Endothelial cell of umbilical vein (primary cell): ENCODE measurements around the gene MYRIP.

ENCODE experiments used
- CTCF ChIP-seq, 2 donors: IDR thresholded peaks; 1 replicate in 1 of 2; 2 replicates in 1 of 2; pipeline ENCODE4 v1.5.1; 2011; ENCODE audit warnings: low read length in 2 of 2, mild to moderate bottlenecking in 2 of 2, moderate library complexity in 2 of 2, control low read depth in 1 of 2, inconsistent platforms in 1 of 2, low read depth in 1 of 2; ENCODE audit not compliant: insufficient read depth in 1 of 2; ENCODE audit errors: extremely low read depth in 1 of 2
- EZH2 ChIP-seq: IDR thresholded peaks from 2 replicates; pipeline ENCODE4 v1.6.1; 2012; ENCODE audit warnings: borderline replicate concordance, low read depth, mild to moderate bottlenecking, moderate library complexity, low read length, inconsistent platforms; ENCODE audit not compliant: severe bottlenecking
- FOS ChIP-seq: IDR thresholded peaks from 2 replicates; pipeline ENCODE4 v1.6.1; 2011; ENCODE audit warnings: mild to moderate bottlenecking, low read length, moderate library complexity, borderline replicate concordance; ENCODE audit not compliant: insufficient read depth
- GATA2 ChIP-seq: IDR thresholded peaks from 2 replicates; pipeline ENCODE4 v1.7.0; 2011; ENCODE audit warnings: low read depth, mild to moderate bottlenecking, moderate library complexity, mixed read lengths, low read length; ENCODE audit not compliant: insufficient read length, insufficient read depth
- MAX ChIP-seq: IDR thresholded peaks from 2 replicates; pipeline ENCODE4 v1.6.1; 2011; ENCODE audit not compliant: insufficient read depth, insufficient read length
- MYC ChIP-seq: IDR thresholded peaks from one replicate; pipeline ENCODE4 v1.6.1; 2011; ENCODE audit warnings: mild to moderate bottlenecking, low read depth, low read length
- POLR2A ChIP-seq: IDR thresholded peaks from 2 replicates; pipeline ENCODE4 v1.6.1; 2012; ENCODE audit warnings: low read depth, mild to moderate bottlenecking, control low read depth, low read length
- POLR2AphosphoS5 ChIP-seq: IDR thresholded peaks from 2 replicates; pipeline ENCODE4 v1.6.1; 2012; ENCODE audit warnings: low read depth, mild to moderate bottlenecking, control low read depth, low read length, moderate library complexity; ENCODE audit not compliant: insufficient read depth

- TF ChIP-seq FOS: no peak
- TF ChIP-seq CTCF (IDR thresholded peaks at IDR 0.05; ENCODE audit: extremely low read depth in 1 of 2, insufficient read depth in 1 of 2, low read depth in 1 of 2, low read length in 2 of 2): no peak
- TF ChIP-seq POLR2A: no peak
- TF ChIP-seq MYC: no peak
- TF ChIP-seq EZH2: no peak
- TF ChIP-seq MAX: no peak
- no peak for TF ChIP-seq POLR2AphosphoS5
- no peak for TF ChIP-seq GATA2
Measured at GRCh38 chr3:40012381-40012780, 203.0 kb downstream of the MYRIP start.
